Measurements from ENCODE around the gene PDE9A.

- TF ChIP-seq CTCF (IDR thresholded peaks at IDR 0.05) (no peak), POLR2A (IDR thresholded peaks at IDR 0.05) (no peak)
These were observed 925 bp downstream of the PDE9A start for GRCh38 chr21:42654179-42654912.
